SK-N-SH treated with all-trans-retinoic acid at 6 μM for 48 hours (cell line): ENCODE data around the gene SGK1.

Experiments used
- ATAC-seq: fragments of 200-7000 bp; cut with Tn5 transposase; 3 replicates; pipeline ENCODE4 v1.9.1; 2020; ENCODE audit warnings: mild to moderate bottlenecking, moderate library complexity
- ARNTL ChIP-seq: fragments of 450-650 bp; formaldehyde crosslinking; IDR thresholded peaks from 2 replicates; pipeline ENCODE4 v1.5.0; 2020; ENCODE audit warnings: low read depth, mild to moderate bottlenecking, moderate library complexity, borderline replicate concordance
- BACH2 ChIP-seq: fragments of 250-450 bp; sonication (Bioruptor Pico); IDR thresholded peaks from 2 replicates; pipeline ENCODE4 v1.9.0; 2021; ENCODE audit warnings: mild to moderate bottlenecking, borderline replicate concordance
- CSDC2 ChIP-seq: fragments of 250-450 bp; sonication (Bioruptor Pico); IDR thresholded peaks from 2 replicates; pipeline ENCODE4 v1.5.0; 2020; ENCODE audit warnings: mild to moderate bottlenecking, moderate library complexity
- ESRRG ChIP-seq: fragments of 250-450 bp; sonication (Bioruptor Pico); IDR thresholded peaks from 2 replicates; pipeline ENCODE4 v1.6.1; 2021; ENCODE audit warnings: mild to moderate bottlenecking
- GLIS3 ChIP-seq: fragments of 250-450 bp; sonication (Bioruptor Pico); IDR thresholded peaks from 2 replicates; pipeline ENCODE4 v1.5.0; 2020; ENCODE audit warnings: mild to moderate bottlenecking, moderate library complexity
- ISL1 ChIP-seq: fragments of 250-450 bp; sonication (Bioruptor Pico); IDR thresholded peaks from 2 replicates; pipeline ENCODE4 v2.1.2; 2022; ENCODE audit warnings: mild to moderate bottlenecking, moderate library complexity
- OSR1 ChIP-seq: fragments of 250-450 bp; sonication (Bioruptor Pico); IDR thresholded peaks from 2 replicates; pipeline ENCODE4 v1.8.0; 2022; ENCODE audit warnings: moderate library complexity, mild to moderate bottlenecking, inconsistent platforms
- PPARA ChIP-seq: fragments of 250-450 bp; sonication (Bioruptor Pico); IDR thresholded peaks from 2 replicates; pipeline ENCODE4 v1.5.0; 2020; ENCODE audit warnings: mild to moderate bottlenecking, borderline replicate concordance
- RARB ChIP-seq: fragments of 250-450 bp; sonication (Bioruptor Pico); IDR thresholded peaks from 2 replicates; pipeline ENCODE4 v1.8.0; 2021; ENCODE audit warnings: mild to moderate bottlenecking, moderate library complexity
- SNAI2 ChIP-seq: fragments of 250-450 bp; sonication (Bioruptor Pico); IDR thresholded peaks from 2 replicates; pipeline ENCODE4 v1.5.0; 2020; ENCODE audit warnings: mild to moderate bottlenecking, moderate library complexity
- TCF4 ChIP-seq: fragments of 250-450 bp; sonication (Bioruptor Pico); IDR thresholded peaks from 2 replicates; pipeline ENCODE4 v1.8.0; 2021; ENCODE audit warnings: mild to moderate bottlenecking, moderate library complexity, borderline replicate concordance
- TOX ChIP-seq: fragments of 250-450 bp; sonication (Bioruptor Pico); IDR thresholded peaks from 2 replicates; pipeline ENCODE4 v1.8.0; 2021; ENCODE audit warnings: mild to moderate bottlenecking, moderate library complexity, borderline replicate concordance
- ZC3H10 ChIP-seq: fragments of 250-450 bp; sonication (Bioruptor Pico); IDR thresholded peaks from 2 replicates; pipeline ENCODE4 v1.5.1; 2021; ENCODE audit warnings: mild to moderate bottlenecking, moderate library complexity
- ZFP30 ChIP-seq: fragments of 450-650 bp; formaldehyde crosslinking; IDR thresholded peaks from 2 replicates; pipeline ENCODE4 v1.5.0; 2022; ENCODE audit warnings: mild to moderate bottlenecking, moderate library complexity
- ZNF565 ChIP-seq: fragments of 450-650 bp; formaldehyde crosslinking; conservative IDR thresholded peaks from 2 replicates; pipeline ENCODE4 v1.5.0; 2020; ENCODE audit warnings: low read depth, mild to moderate bottlenecking, moderate library complexity
- ZNF70 ChIP-seq: fragments of 450-650 bp; formaldehyde crosslinking; IDR thresholded peaks from 2 replicates; pipeline ENCODE4 v1.5.0; 2020; ENCODE audit warnings: mild to moderate bottlenecking, moderate library complexity
- ZNF8 ChIP-seq: fragments of 450-650 bp; formaldehyde crosslinking; IDR thresholded peaks from 2 replicates; pipeline ENCODE4 v1.5.0; 2020; ENCODE audit warnings: mild to moderate bottlenecking, moderate library complexity
- TF ChIP-seq, protein P1 (sequence below): fragments of 250-450 bp; sonication (Bioruptor Pico); IDR thresholded peaks from 2 replicates; pipeline ENCODE4 v1.5.1; 2021; ENCODE audit warnings: mild to moderate bottlenecking, moderate library complexity
- TF ChIP-seq, protein P2 (sequence below): fragments of 250-450 bp; sonication (Bioruptor Pico); IDR thresholded peaks from 2 replicates; pipeline ENCODE4 v1.5.1; 2020; ENCODE audit warnings: low read depth, mild to moderate bottlenecking, moderate library complexity
- TF ChIP-seq, protein P3 (sequence below): fragments of 250-450 bp; sonication (Bioruptor Pico); IDR thresholded peaks from 2 replicates; pipeline ENCODE4 v1.5.0; 2020; ENCODE audit warnings: mild to moderate bottlenecking, moderate library complexity
- TF ChIP-seq, protein P4 (sequence below): fragments of 250-450 bp; sonication (Bioruptor Pico); IDR thresholded peaks from 2 replicates; pipeline ENCODE4 v1.8.0; 2020; ENCODE audit warnings: mild to moderate bottlenecking, moderate library complexity, borderline replicate concordance

Gene SGK1

DNA sequence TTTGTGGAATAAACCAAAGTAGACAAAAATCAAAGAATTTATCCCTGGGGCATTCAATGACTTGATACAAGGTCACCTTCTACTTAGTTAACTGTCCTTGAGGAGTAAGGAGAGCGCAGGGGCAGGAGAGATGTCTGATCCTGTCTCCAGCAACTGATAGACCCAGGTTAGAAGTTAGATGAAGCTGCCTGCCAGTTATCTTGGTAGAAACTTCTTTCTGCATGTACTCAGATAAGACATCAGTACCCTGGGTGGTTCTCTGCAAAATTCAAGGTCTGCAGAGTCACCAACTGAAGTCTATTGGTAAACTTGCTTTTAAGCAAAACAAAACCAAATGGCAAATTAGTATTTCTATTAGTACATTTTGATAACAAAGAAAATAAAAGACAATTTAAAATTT is 2.7 kb downstream of the SGK1 start:
- no peak for ATAC-seq
- TF ChIP-seq, protein P1, sequence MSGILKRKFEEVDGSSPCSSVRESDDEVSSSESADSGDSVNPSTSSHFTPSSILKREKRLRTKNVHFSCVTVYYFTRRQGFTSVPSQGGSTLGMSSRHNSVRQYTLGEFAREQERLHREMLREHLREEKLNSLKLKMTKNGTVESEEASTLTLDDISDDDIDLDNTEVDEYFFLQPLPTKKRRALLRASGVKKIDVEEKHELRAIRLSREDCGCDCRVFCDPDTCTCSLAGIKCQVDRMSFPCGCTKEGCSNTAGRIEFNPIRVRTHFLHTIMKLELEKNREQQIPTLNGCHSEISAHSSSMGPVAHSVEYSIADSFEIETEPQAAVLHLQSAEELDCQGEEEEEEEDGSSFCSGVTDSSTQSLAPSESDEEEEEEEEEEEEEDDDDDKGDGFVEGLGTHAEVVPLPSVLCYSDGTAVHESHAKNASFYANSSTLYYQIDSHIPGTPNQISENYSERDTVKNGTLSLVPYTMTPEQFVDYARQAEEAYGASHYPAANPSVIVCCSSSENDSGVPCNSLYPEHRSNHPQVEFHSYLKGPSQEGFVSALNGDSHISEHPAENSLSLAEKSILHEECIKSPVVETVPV (CRISPR knock-in tag), result no peak
- TF ChIP-seq SNAI2 (CRISPR knock-in tag), result no peak
- no peak for TF ChIP-seq TCF4 (CRISPR knock-in tag)
- TF ChIP-seq ZNF8 (CRISPR knock-in tag), result no peak
- TF ChIP-seq, protein P2, sequence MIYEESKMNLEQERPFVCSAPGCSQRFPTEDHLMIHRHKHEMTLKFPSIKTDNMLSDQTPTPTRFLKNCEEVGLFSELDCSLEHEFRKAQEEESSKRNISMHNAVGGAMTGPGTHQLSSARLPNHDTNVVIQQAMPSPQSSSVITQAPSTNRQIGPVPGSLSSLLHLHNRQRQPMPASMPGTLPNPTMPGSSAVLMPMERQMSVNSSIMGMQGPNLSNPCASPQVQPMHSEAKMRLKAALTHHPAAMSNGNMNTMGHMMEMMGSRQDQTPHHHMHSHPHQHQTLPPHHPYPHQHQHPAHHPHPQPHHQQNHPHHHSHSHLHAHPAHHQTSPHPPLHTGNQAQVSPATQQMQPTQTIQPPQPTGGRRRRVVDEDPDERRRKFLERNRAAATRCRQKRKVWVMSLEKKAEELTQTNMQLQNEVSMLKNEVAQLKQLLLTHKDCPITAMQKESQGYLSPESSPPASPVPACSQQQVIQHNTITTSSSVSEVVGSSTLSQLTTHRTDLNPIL (CRISPR knock-in tag), result no peak
- TF ChIP-seq ESRRG, result no peak
- TF ChIP-seq ISL1 (CRISPR knock-in tag), result no peak
- no peak for TF ChIP-seq PPARA (CRISPR knock-in tag)

DNA sequence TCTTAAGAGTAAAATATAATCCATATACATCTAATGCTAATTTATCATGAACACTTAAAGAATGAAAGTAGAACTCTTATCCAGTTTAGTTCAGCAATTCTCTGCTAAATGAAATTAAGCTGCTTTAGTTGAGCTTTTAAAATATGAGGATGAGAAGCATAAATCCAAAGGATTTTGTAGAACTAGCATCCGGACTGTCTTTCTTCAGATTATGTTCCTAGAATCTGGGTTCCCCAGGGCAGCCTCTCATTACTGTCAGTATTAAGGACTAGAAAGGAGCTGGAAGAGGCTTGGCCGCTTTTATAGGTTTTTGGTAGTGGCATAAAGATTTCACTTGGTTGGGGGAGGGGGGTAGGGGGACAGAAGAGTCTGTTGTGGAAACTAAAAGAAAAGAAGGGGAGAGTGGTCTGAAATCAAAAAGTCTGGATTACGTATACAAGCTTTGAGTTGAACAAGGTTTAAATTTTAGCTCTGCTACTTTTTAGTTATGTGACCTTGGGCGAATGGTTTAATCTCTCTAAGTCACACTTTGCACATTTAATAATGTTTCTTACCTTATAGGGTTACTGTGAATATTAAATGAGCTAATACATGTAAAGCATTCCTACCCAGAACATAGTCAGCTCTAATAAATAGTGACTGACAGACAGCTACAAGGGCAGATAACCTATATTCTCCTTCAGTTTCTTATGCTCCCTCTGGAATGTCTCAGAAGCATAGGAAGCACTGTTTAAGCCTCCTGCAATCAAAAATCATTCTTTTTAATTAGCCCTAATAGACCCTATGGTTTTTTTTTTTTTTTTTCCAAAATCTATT is 3.7 kb downstream of the SGK1 start:
- TF ChIP-seq SNAI2 (CRISPR knock-in tag) (no peak), RARB (no peak), ISL1 (CRISPR knock-in tag) (no peak), ARNTL (CRISPR knock-in tag) (no peak), TCF4 (CRISPR knock-in tag) (no peak), ZFP30 (CRISPR knock-in tag) (no peak), TOX (no peak), BACH2 (CRISPR knock-in tag) (no peak), ZNF565 (no peak), OSR1 (no peak), CSDC2 (no peak), GLIS3 (no peak), ESRRG (no peak)
- TF ChIP-seq, protein P3, sequence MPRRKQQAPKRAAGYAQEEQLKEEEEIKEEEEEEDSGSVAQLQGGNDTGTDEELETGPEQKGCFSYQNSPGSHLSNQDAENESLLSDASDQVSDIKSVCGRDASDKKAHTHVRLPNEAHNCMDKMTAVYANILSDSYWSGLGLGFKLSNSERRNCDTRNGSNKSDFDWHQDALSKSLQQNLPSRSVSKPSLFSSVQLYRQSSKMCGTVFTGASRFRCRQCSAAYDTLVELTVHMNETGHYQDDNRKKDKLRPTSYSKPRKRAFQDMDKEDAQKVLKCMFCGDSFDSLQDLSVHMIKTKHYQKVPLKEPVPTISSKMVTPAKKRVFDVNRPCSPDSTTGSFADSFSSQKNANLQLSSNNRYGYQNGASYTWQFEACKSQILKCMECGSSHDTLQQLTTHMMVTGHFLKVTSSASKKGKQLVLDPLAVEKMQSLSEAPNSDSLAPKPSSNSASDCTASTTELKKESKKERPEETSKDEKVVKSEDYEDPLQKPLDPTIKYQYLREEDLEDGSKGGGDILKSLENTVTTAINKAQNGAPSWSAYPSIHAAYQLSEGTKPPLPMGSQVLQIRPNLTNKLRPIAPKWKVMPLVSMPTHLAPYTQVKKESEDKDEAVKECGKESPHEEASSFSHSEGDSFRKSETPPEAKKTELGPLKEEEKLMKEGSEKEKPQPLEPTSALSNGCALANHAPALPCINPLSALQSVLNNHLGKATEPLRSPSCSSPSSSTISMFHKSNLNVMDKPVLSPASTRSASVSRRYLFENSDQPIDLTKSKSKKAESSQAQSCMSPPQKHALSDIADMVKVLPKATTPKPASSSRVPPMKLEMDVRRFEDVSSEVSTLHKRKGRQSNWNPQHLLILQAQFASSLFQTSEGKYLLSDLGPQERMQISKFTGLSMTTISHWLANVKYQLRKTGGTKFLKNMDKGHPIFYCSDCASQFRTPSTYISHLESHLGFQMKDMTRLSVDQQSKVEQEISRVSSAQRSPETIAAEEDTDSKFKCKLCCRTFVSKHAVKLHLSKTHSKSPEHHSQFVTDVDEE (CRISPR knock-in tag), result no peak
- TF ChIP-seq, protein P2 (CRISPR knock-in tag), result no peak
- TF ChIP-seq, protein P4, sequence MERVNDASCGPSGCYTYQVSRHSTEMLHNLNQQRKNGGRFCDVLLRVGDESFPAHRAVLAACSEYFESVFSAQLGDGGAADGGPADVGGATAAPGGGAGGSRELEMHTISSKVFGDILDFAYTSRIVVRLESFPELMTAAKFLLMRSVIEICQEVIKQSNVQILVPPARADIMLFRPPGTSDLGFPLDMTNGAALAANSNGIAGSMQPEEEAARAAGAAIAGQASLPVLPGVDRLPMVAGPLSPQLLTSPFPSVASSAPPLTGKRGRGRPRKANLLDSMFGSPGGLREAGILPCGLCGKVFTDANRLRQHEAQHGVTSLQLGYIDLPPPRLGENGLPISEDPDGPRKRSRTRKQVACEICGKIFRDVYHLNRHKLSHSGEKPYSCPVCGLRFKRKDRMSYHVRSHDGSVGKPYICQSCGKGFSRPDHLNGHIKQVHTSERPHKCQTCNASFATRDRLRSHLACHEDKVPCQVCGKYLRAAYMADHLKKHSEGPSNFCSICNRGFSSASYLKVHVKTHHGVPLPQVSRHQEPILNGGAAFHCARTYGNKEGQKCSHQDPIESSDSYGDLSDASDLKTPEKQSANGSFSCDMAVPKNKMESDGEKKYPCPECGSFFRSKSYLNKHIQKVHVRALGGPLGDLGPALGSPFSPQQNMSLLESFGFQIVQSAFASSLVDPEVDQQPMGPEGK, result no peak
- ATAC-seq, result no peak

DNA sequence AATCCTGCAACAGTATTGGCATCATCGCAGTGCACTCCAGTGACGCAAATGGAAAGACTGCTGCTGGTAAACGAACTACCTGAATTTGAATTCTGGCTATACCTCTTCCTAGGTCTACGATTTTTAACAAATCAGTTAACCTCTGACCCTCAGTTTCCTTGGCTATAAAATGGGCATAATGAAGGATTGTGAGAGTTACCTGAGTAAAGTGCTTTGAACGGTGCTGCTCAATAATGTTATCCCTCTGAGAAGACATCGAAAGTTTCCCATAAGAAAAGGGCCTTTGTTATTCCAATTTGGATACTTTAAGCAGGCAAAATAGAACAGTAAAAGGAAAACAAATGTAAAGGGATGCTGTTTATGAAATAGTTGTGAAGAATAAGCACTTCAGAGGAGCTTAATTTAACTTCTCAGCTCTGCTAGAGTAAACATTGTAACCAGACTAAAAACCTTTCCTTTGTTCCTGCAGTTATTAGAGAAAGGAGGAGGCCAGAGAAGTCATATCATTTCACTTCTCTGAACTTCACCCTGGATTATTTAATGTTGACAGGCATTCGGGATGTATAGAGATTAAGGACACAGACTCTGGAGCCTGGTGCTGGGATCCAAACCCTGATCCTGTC is 5.8 kb downstream of the SGK1 start:
- ATAC-seq, result no peak
- TF ChIP-seq TOX (no peak), CSDC2 (no peak), OSR1 (no peak), TCF4 (CRISPR knock-in tag) (no peak), BACH2 (CRISPR knock-in tag) (no peak), SNAI2 (CRISPR knock-in tag) (no peak), ARNTL (CRISPR knock-in tag) (no peak), ISL1 (CRISPR knock-in tag) (no peak), PPARA (CRISPR knock-in tag) (no peak), ESRRG (no peak), ZNF8 (CRISPR knock-in tag) (no peak), ZNF565 (no peak), ZNF70 (CRISPR knock-in tag) (no peak), RARB (no peak), ZFP30 (CRISPR knock-in tag) (no peak), ZC3H10 (CRISPR knock-in tag) (no peak)
- TF ChIP-seq, protein P3 (CRISPR knock-in tag), result no peak
